ENCODE results near the gene CCDC57. TPM values are rescaled to one million over a fixed set of nuclear protein-coding genes. Genes with fewer than 3 reads are reported as not detected.

The CCDC57 gene
- polyA plus RNA-seq, 3 donors from 2014 or later: 27.7 to 65.8 (median 28.8) TPM

- no peaks in the 10 kb centered on the region for H3K9me3 Mint-ChIP-seq
- peaks cover 0 to 4% (median 3%) of the 10 kb centered on the region in 3 donors for H3K36me3 Mint-ChIP-seq
- no peak for DNase-seq
- H3K4me3 Mint-ChIP-seq: no peak overlapping the region
- no peak overlapping the region for H3K27ac Mint-ChIP-seq
- no peaks in the 10 kb centered on the region for H3K4me1 Mint-ChIP-seq
- peaks cover 0 to 2% (median 2%) of the 10 kb centered on the region in 3 donors for H3K27me3 Mint-ChIP-seq (ENCODE audit: low read depth in 3 of 3)
Observed at GRCh38 chr17:82076785-82077591, 135.7 kb downstream of the CCDC57 start.

- no peaks in the 10 kb centered on the region for H3K9me3 Mint-ChIP-seq
- no peak overlapping the region for H3K27ac Mint-ChIP-seq
Observed at GRCh38 chr17:82076018-82076784, 136.4 kb downstream of the CCDC57 start.

GRCh38 chr17:82073446-82073845 is 139.2 kb downstream of the CCDC57 start:
- Mint-ChIP-seq H3K27ac (no peak overlapping the region), H3K27me3 (ENCODE audit: low read depth in 3 of 3) (peaks cover 0 to 2% (median 2%) of the 10 kb centered on the region in 3 donors)

More at GRCh38 chr17:82076018-82076784, 136.4 kb downstream of the CCDC57 start:
- Mint-ChIP-seq H3K4me1 (no peaks in the 10 kb centered on the region), H3K4me3 (no peak overlapping the region), H3K36me3 (peaks cover 0 to 4% (median 3%) of the 10 kb centered on the region in 3 donors), H3K27me3 (ENCODE audit: low read depth in 3 of 3) (peaks cover 0 to 2% (median 2%) of the 10 kb centered on the region in 3 donors)
- no peak for DNase-seq

GRCh38 chr17:82072827-82073226 is 139.8 kb downstream of the CCDC57 start:
- Mint-ChIP-seq H3K27ac (no peak overlapping the region), H3K4me1 (no peaks in the 10 kb centered on the region), H3K36me3 (no peaks in the 10 kb centered on the region), H3K4me3 (no peak overlapping the region), H3K9me3 (no peaks in the 10 kb centered on the region), H3K27me3 (ENCODE audit: low read depth in 3 of 3) (peaks cover 0 to 2% (median 2%) of the 10 kb centered on the region in 3 donors)
- no peak for DNase-seq

More at GRCh38 chr17:82073446-82073845, 139.2 kb downstream of the CCDC57 start:
- no peaks in the 10 kb centered on the region for H3K4me1 Mint-ChIP-seq
- no peak for DNase-seq
- no peaks in the 10 kb centered on the region for H3K9me3 Mint-ChIP-seq
- peaks cover 0 to 4% (median 3%) of the 10 kb centered on the region in 3 donors for H3K36me3 Mint-ChIP-seq
- no peak overlapping the region for H3K4me3 Mint-ChIP-seq

GRCh38 chr17:82070611-82071010 is 142.0 kb downstream of the CCDC57 start:
- DNase-seq: no peak
- Mint-ChIP-seq H3K4me1 (peaks cover 6 to 12% of the 10 kb centered on the region in 2 donors), H3K27me3 (ENCODE audit: low read depth in 3 of 3) (peaks cover 4 to 9% (median 5%) of the 10 kb centered on the region in 3 donors), H3K27ac (no peak overlapping the region), H3K36me3 (no peaks in the 10 kb centered on the region), H3K4me3 (no peak overlapping the region), H3K9me3 (no peaks in the 10 kb centered on the region)

DNA sequence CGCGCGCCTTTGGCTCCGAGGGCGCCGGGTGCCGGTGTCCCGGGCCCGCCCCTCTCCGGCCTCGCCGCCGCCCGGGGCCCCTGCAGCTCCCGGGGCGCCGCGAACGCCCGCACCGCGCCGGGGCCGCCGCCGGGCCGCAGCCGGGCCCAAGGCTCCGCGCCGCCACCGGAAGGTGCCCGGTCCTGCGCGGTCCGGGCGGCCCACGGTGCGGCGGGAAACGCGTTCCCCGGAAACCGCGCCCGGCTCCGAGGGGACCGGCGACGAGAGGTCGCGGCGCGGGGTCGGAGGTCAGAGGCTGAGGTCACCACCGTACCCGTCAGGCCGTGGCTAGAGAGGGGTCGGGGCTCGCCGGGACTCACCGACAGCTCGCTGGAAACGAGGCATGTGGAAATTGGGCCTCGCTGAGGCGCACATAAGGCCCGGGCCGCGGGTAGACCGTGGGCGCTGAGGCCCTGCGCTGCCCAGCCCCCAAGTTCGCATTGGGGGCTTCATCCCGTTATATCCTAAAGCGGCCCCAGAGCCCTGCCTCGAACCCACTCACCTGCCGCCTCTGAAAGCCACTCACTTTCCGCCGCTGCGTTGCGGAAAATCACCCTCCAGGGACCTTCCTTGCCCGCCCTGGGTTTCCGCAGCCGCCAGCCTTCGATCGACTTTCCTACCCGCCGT is 146.9 kb downstream of the CCDC57 start, which contains the start of gene DUS1L:
DUS1L (minus strand) TSS at position 167 of the 666 bp plus-strand sequence. CDS start 745 bp downstream, outside the sequence.
- DNase-seq: peak; percentile 69 to 75 (median 73)
- Mint-ChIP-seq H3K4me1 (peaks cover 6 to 19% of the 10 kb centered on the region in 2 donors), H3K9me3 (no peaks in the 10 kb centered on the region), H3K4me3 (peak within 1 kb of the TSS; percentile 75 to 89 (median 80)), H3K27ac (peak within 1 kb of the TSS; percentile 80 to 88 (median 83)), H3K36me3 (no peaks in the 10 kb centered on the region), H3K27me3 (ENCODE audit: low read depth in 3 of 3) (peaks cover 4 to 10% (median 5%) of the 10 kb centered on the region in 3 donors)

- no peaks in the 10 kb centered on the region for H3K9me3 Mint-ChIP-seq
- peaks cover 6 to 19% of the 10 kb centered on the region in 2 donors for H3K4me1 Mint-ChIP-seq
- H3K36me3 Mint-ChIP-seq: no peaks in the 10 kb centered on the region
- H3K27me3 Mint-ChIP-seq (ENCODE audit: low read depth in 3 of 3): peaks cover 4 to 10% (median 5%) of the 10 kb centered on the region in 3 donors
- peak overlapping the region; percentile 43 to 74 (median 59) for H3K4me3 Mint-ChIP-seq
- peak overlapping the region in 2 of 6 donors; percentile 36 to 64 for H3K27ac Mint-ChIP-seq
- DNase-seq: no peak
Observed at GRCh38 chr17:82065193-82065637, 147.4 kb downstream of the CCDC57 start.

DNA sequence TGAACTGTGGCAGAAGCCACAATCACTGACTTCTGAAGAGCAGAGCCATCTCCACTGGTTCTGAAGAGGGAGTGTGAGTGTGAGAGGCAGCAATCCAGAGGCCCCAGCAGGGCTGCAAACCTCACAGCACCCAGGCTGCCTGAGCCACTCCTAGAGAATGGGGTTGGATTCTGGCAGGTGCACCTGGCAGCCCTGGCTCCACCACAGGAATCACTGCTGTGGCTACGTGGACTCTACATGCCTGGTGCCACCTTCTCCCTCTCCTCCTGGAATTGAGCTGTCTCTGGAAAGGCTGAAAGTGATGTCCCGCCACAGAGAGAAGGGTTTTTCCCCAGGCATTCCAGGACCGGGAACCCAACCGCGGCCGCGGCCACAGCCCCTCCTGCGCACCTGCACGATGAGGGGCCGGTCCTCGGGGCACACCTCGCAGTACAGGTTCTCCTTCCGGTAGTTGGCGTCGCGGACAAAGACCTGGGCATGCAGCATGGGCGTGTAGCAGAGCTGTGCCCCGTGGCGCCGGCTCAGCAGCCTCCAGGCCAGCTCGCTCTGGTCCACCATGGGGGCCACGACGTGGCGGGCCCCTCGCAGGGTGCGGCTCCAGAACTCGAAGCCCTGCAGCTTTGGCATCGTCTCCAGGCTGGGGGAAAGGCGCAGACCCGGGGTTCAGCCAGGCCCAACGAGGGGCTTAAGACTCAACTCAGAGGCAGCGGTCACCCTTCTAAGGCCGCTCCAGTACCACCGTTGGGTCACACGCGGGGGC is 148.0 kb downstream of the CCDC57 start:
- Mint-ChIP-seq H3K4me3 (peak overlapping the region; percentile 59 to 74 (median 69)), H3K36me3 (no peaks in the 10 kb centered on the region), H3K27me3 (ENCODE audit: low read depth in 3 of 3) (peaks cover 4 to 10% (median 5%) of the 10 kb centered on the region in 3 donors), H3K9me3 (no peaks in the 10 kb centered on the region), H3K27ac (peak overlapping the region in 5 of 6 donors; percentile 28 to 83 (median 53)), H3K4me1 (peaks cover 6 to 19% of the 10 kb centered on the region in 2 donors)
- no peak for DNase-seq

GRCh38 chr17:82063424-82064415 is 148.9 kb downstream of the CCDC57 start:
- DNase-seq: no peak
- Mint-ChIP-seq H3K4me3 (peak overlapping the region; percentile 59 to 74 (median 69)), H3K9me3 (no peaks in the 10 kb centered on the region), H3K27me3 (ENCODE audit: low read depth in 3 of 3) (peaks cover 4 to 10% (median 5%) of the 10 kb centered on the region in 3 donors), H3K4me1 (peaks cover 6 to 19% of the 10 kb centered on the region in 2 donors), H3K36me3 (no peaks in the 10 kb centered on the region), H3K27ac (peak overlapping the region in 4 of 6 donors; percentile 34 to 83 (median 49))

DNA sequence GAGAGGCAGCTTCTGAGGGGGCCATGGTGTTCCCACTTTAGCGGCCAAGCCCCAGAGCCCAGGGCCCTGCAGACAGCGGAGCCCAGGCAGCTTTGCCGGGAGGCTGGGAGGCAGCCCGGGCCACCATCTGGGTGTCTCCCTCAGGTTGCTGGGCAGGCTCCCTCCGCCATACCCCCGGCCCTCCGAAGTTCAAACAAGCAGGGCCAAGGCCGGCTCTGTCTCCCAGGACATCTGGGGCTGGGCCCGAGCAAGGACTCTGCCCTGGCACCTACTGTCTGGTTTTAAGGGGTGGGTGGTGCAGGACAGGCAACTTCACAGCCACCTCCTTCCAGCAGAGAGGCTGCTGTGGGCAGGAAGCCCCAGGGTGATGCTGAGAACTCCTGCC is 149.7 kb downstream of the CCDC57 start:
- H3K27me3 Mint-ChIP-seq (ENCODE audit: low read depth in 3 of 3): peaks cover 4 to 10% (median 5%) of the 10 kb centered on the region in 3 donors
- no peak for DNase-seq
- H3K4me1 Mint-ChIP-seq: peaks cover 6 to 19% of the 10 kb centered on the region in 2 donors
- H3K27ac Mint-ChIP-seq: no peak overlapping the region
- no peaks in the 10 kb centered on the region for H3K9me3 Mint-ChIP-seq
- H3K4me3 Mint-ChIP-seq: no peak overlapping the region
- no peaks in the 10 kb centered on the region for H3K36me3 Mint-ChIP-seq

DNA sequence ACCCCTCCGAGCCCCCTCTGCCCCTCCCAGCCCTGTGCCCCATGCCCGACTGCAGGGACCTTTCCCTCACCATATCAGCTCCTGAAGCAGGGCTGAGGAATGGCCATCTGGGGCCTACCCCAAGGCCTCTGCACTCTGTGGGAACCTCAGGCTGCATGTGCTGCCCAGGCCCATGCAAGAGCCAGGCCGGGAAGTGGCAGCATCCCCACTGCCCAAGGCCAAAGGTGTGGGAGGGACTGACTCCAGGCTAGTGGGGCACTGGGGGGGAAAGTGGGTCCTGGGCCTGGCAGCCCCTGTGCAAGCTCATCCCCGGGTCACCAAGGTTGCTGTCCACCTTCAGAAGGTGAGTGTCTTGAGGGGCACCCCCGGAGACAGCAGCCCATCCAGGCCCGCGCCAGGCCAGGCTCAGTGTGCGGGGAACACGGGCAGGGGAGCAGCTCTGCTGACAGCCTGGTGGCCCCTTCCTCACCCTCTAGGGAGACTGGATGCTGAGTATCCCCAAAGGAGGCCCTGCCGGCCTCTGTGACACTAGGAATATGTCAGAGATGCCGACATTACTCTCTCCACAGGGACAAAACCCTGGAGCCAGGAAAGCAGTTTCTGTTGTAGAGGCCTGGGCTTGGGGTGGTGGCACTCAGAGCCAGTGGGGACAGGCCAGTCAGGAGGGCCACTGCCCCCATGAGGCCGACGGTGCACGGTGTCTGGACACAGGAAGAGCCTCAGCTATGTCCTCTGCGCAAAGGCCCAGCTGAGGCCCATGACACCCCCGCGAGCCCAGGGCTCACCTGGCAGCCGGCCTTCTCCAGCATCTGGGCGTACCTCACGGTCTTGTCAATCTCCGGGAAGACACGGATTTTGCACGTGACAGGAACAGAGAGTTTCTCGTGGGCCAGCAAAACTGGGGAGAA is 150.3 kb downstream of the CCDC57 start:
- Mint-ChIP-seq H3K27me3 (ENCODE audit: low read depth in 3 of 3) (peaks cover 4 to 10% (median 5%) of the 10 kb centered on the region in 3 donors), H3K4me1 (peaks cover 6 to 18% of the 10 kb centered on the region in 2 donors), H3K36me3 (no peaks in the 10 kb centered on the region), H3K27ac (no peak overlapping the region), H3K9me3 (no peaks in the 10 kb centered on the region), H3K4me3 (no peak overlapping the region)
- no peak for DNase-seq

Data from immature natural killer cell (primary cell).